Stimulated activated CD8-positive, alpha-beta memory T cell treated with anti-CD3 and anti-CD28 coated beads, Interleukin-7, amount 100 ng/mL, for 1 hour (primary cell): Measurements from ENCODE around the gene SLC16A6.
"Not testable (repeated sequence)": the region's sequence is repeated elsewhere in the genome, so short reads cannot be mapped to it uniquely, and the experiment has no call there.

ENCODE experiments used
- DNase-seq, 2 donors: peaks; one replicate each; pipeline ENCODE4 v3.0.0-alpha.2; 2020; ENCODE audit warnings: low read depth in 2 of 2

SLC16A6 gene

GRCh38 chr17:68314916-68315535 lies 24.1 kb upstream of the SLC16A6 start:
- no peak for DNase-seq

GRCh38 chr17:68310152-68310551 lies 19.2 kb upstream of the SLC16A6 start:
- DNase-seq = peak in 1 of 2 donors; percentile 21

- not testable (repeated sequence) for DNase-seq
Measured at GRCh38 chr17:68309066-68309670, 18.2 kb upstream of the SLC16A6 start.

- not testable (repeated sequence) for DNase-seq
Measured at GRCh38 chr17:68308486-68308885, 17.6 kb upstream of the SLC16A6 start.

GRCh38 chr17:68307443-68307842 lies 16.5 kb upstream of the SLC16A6 start:
- no peak for DNase-seq

- no peak for DNase-seq
Measured at GRCh38 chr17:68306819-68307218, 15.9 kb upstream of the SLC16A6 start.

- no peak for DNase-seq
Measured at GRCh38 chr17:68305142-68305541, 14.2 kb upstream of the SLC16A6 start.

- DNase-seq = no peak
Measured at GRCh38 chr17:68304706-68305105, 13.8 kb upstream of the SLC16A6 start.

GRCh38 chr17:68302666-68303065 lies 11.7 kb upstream of the SLC16A6 start:
- DNase-seq = no peak

- DNase-seq = no peak
Measured at GRCh38 chr17:68302066-68302564, 11.2 kb upstream of the SLC16A6 start.

- DNase-seq = no peak
Measured at GRCh38 chr17:68301438-68301959, 10.6 kb upstream of the SLC16A6 start.

- no peak for DNase-seq
Measured at GRCh38 chr17:68299817-68300216, 8.9 kb upstream of the SLC16A6 start.

- no peak for DNase-seq
Measured at GRCh38 chr17:68298601-68299000, 7.7 kb upstream of the SLC16A6 start.

- no peak for DNase-seq
Measured at GRCh38 chr17:68297195-68297594, 6.3 kb upstream of the SLC16A6 start.

- DNase-seq = no peak
Measured at GRCh38 chr17:68296217-68297191, 5.6 kb upstream of the SLC16A6 start.

- no peak for DNase-seq
Measured at GRCh38 chr17:68295086-68295485, 4.2 kb upstream of the SLC16A6 start.

GRCh38 chr17:68294617-68295016 lies 3.7 kb upstream of the SLC16A6 start:
- DNase-seq = no peak

- no peak for DNase-seq
Measured at GRCh38 chr17:68294196-68294555, 3.2 kb upstream of the SLC16A6 start.

- no peak for DNase-seq
Measured at GRCh38 chr17:68293490-68294195, 2.7 kb upstream of the SLC16A6 start.

GRCh38 chr17:68292689-68293040 lies 1.7 kb upstream of the SLC16A6 start:
- no peak for DNase-seq

- peak; percentile 83 to 85 for DNase-seq
Measured at GRCh38 chr17:68291836-68292688, 1.1 kb upstream of the SLC16A6 start.
